Body of pancreas (tissue), 4 donors: ENCODE results near the gene HUS1B.

Source experiments
- CTCF ChIP-seq, 7 experiments: fragments of 450-650 bp in 4 of 7; fragments of 200-600 bp in 3 of 7; sonication (generic) in 3 of 7; IDR thresholded peaks; one replicate each; pipeline ENCODE4 v1.5.1; 2016 to 2019; ENCODE audit warnings: antibody characterized with exemption in 7 of 7
- POLR2A ChIP-seq, 3 donors: fragments of 450-650 bp; IDR thresholded peaks; one replicate each; pipeline ENCODE4 v1.6.1; 2016; ENCODE audit warnings: antibody characterized with exemption in 3 of 3, mild to moderate bottlenecking in 2 of 3

GRCh38 chr6:636488-636887 lies 20.4 kb downstream of the HUS1B start:
- TF ChIP-seq CTCF (IDR thresholded peaks at IDR 0.05) (no peak), POLR2A (IDR thresholded peaks at IDR 0.05) (no peak)
